HEK293 (cell line): ENCODE measurements around the gene TNFAIP8.
A peak's percentile ranks its signal among the peaks of the same experiment; 100 is the strongest.

Source experiments
- CTCF ChIA-PET: fragments of 350-600 bp; formaldehyde crosslinking; extraction: SDS; loops from one replicate; lab custom pipeline; 2021; ENCODE audit warnings: antibody characterized with exemption; lab: Yijun Ruan, JAX
- POLR2A ChIA-PET: fragments of 300-600 bp; formaldehyde crosslinking; extraction: SDS; loops from one replicate; lab custom pipeline; 2020; ENCODE audit warnings: antibody characterized with exemption, inconsistent platforms; lab: Yijun Ruan, JAX
- H3K27ac ChIP-seq: fragments of 200-500 bp; sonication (Bioruptor generic); 2 replicates; pipeline ENCODE4 v1.5.1; 2014; ENCODE audit warnings: low read depth, low read length, control low read depth, inconsistent platforms; ENCODE audit errors: extremely low read depth
- H3K36me3 ChIP-seq, 2 experiments: fragments of 200-500 bp in 1 of 2; sonication (Bioruptor generic) in 1 of 2; 1 replicate in 1 of 2; 2 replicates in 1 of 2; pipeline ENCODE4 v1.5.1; 2014 to 2017; ENCODE audit warnings: inconsistent platforms in 2 of 2, low read length in 2 of 2; ENCODE audit not compliant: control insufficient read depth in 2 of 2, insufficient read depth in 1 of 2
- H3K4me1 ChIP-seq: fragments of 200-500 bp; sonication (Bioruptor generic); 2 replicates; pipeline ENCODE4 v1.5.1; 2014; ENCODE audit warnings: mild to moderate bottlenecking, low read length, inconsistent platforms; ENCODE audit not compliant: control insufficient read depth, insufficient read depth
- H3K4me3 ChIP-seq: 2 replicates; pipeline ENCODE4 v1.5.1; 2011; ENCODE audit warnings: low read depth, mild to moderate bottlenecking, control low read depth, low read length, moderate library complexity
- H3K9me3 ChIP-seq: fragments of 200-500 bp; sonication (Bioruptor generic); 2 replicates; pipeline ENCODE4 v1.5.1; 2014; ENCODE audit warnings: low read depth, low read length, inconsistent platforms; ENCODE audit not compliant: control insufficient read depth, insufficient read depth
- ATF2 ChIP-seq: fragments of 450-650 bp; formaldehyde crosslinking; IDR thresholded peaks from 2 replicates; pipeline ENCODE4 v1.5.1; 2016; ENCODE audit warnings: missing biosample characterization, missing genetic modification characterization, low read depth
- KLF10 ChIP-seq: fragments of 450-650 bp; IDR thresholded peaks from 2 replicates; pipeline ENCODE4 v1.5.1; 2018; ENCODE audit warnings: missing biosample characterization, mild to moderate bottlenecking, missing genetic modification characterization
- MYNN ChIP-seq: fragments of 450-650 bp; formaldehyde crosslinking; IDR thresholded peaks from 2 replicates; pipeline ENCODE4 v1.5.1; 2016; ENCODE audit warnings: missing biosample characterization, missing genetic modification characterization, borderline replicate concordance
- PBX3 ChIP-seq: sonication (generic); formaldehyde crosslinking; IDR thresholded peaks from 2 replicates; pipeline ENCODE4 v1.8.1; 2022; ENCODE audit warnings: mild to moderate bottlenecking, moderate library complexity, missing genetic modification reagents
- ZBTB1 ChIP-seq: fragments of 450-650 bp; formaldehyde crosslinking; IDR thresholded peaks from 2 replicates; pipeline ENCODE4 v1.5.1; 2016; ENCODE audit warnings: missing biosample characterization, missing genetic modification characterization
- ZNF114 ChIP-seq: fragments of 450-650 bp; formaldehyde crosslinking; IDR thresholded peaks from 2 replicates; pipeline ENCODE4 v1.5.0; 2017; ENCODE audit warnings: missing biosample characterization, missing genetic modification characterization
- ZNF121 ChIP-seq: fragments of 450-650 bp; formaldehyde crosslinking; IDR thresholded peaks from 2 replicates; pipeline ENCODE4 v1.5.1; 2016; ENCODE audit warnings: missing biosample characterization, missing genetic modification characterization
- ZNF138 ChIP-seq: fragments of 450-650 bp; formaldehyde crosslinking; IDR thresholded peaks from 2 replicates; pipeline ENCODE4 v1.5.1; 2016; ENCODE audit warnings: missing biosample characterization, missing genetic modification characterization, borderline replicate concordance
- ZNF184 ChIP-seq: fragments of 450-650 bp; IDR thresholded peaks from 2 replicates; pipeline ENCODE4 v1.5.1; 2018; ENCODE audit warnings: missing biosample characterization, mild to moderate bottlenecking, missing genetic modification characterization
- ZNF266 ChIP-seq: fragments of 450-650 bp; formaldehyde crosslinking; IDR thresholded peaks from 2 replicates; pipeline ENCODE4 v1.5.1; 2016; ENCODE audit warnings: missing biosample characterization, missing genetic modification characterization, low read depth
- ZNF280D ChIP-seq: fragments of 450-650 bp; formaldehyde crosslinking; IDR thresholded peaks from 2 replicates; pipeline ENCODE4 v1.5.1; 2016; ENCODE audit warnings: missing biosample characterization, missing genetic modification characterization
- ZNF324 ChIP-seq: fragments of 450-650 bp; formaldehyde crosslinking; IDR thresholded peaks from 2 replicates; pipeline ENCODE4 v1.5.1; 2016; ENCODE audit warnings: missing biosample characterization, missing genetic modification characterization
- ZNF660 ChIP-seq: fragments of 450-650 bp; IDR thresholded peaks from 2 replicates; pipeline ENCODE4 v1.5.1; 2018; ENCODE audit warnings: missing biosample characterization, mild to moderate bottlenecking, missing genetic modification characterization
- ZNF747 ChIP-seq: fragments of 450-650 bp; formaldehyde crosslinking; IDR thresholded peaks from 2 replicates; pipeline ENCODE4 v1.5.1; 2016; ENCODE audit warnings: missing biosample characterization, missing genetic modification characterization
- ZNF777 ChIP-seq: fragments of 450-650 bp; formaldehyde crosslinking; IDR thresholded peaks from 2 replicates; pipeline ENCODE4 v1.5.1; 2017; ENCODE audit warnings: missing biosample characterization, missing genetic modification characterization, borderline replicate concordance
- ZNF791 ChIP-seq: fragments of 450-650 bp; formaldehyde crosslinking; IDR thresholded peaks from 2 replicates; pipeline ENCODE4 v1.5.1; 2016; ENCODE audit warnings: missing biosample characterization, missing genetic modification characterization
- ZSCAN5A ChIP-seq: fragments of 450-650 bp; formaldehyde crosslinking; IDR thresholded peaks from 2 replicates; pipeline ENCODE4 v1.5.1; 2016; ENCODE audit warnings: missing biosample characterization, missing genetic modification characterization

Gene TNFAIP8

GRCh38 chr5:119374901-119375300 lies 19.1 kb downstream of the TNFAIP8 start:
- Histone ChIP-seq H3K4me1 (no peaks in the 10 kb centered on the region), H3K9me3 (no peaks in the 10 kb centered on the region), H3K4me3 (no peak overlapping the region), H3K27ac (no peak overlapping the region), H3K36me3 (no peaks in the 10 kb centered on the region)
- ChIA-PET CTCF (no interaction called here), POLR2A (no interaction called here)
- TF ChIP-seq PBX3 (CRISPR knock-in tag) (no peak), ZNF138 (tag by site-specific recombination) (no peak), ZNF184 (tag by site-specific recombination) (no peak), ZNF747 (tag by site-specific recombination) (no peak), KLF10 (no peak), ATF2 (tag by site-specific recombination) (no peak), ZNF660 (tag by site-specific recombination) (no peak), ZNF324 (tag by site-specific recombination) (no peak), ZNF791 (no peak), ZNF266 (tag by site-specific recombination) (no peak), ZNF777 (tag by site-specific recombination) (no peak), ZNF114 (tag by site-specific recombination) (no peak)

- H3K4me3 ChIP-seq: no peak overlapping the region
- TF ChIP-seq ZNF280D (tag by site-specific recombination): no peak
- peak; percentile 80 for TF ChIP-seq ZNF121 (tag by site-specific recombination)
- TF ChIP-seq, all 188 proteins: peak for 1
- ChIA-PET CTCF (no interaction called here), POLR2A (no interaction called here)
- H3K4me1 ChIP-seq: no peaks in the 10 kb centered on the region
- no peaks in the 10 kb centered on the region for H3K9me3 ChIP-seq
- H3K36me3 ChIP-seq: no peaks in the 10 kb centered on the region
- no peak overlapping the region for H3K27ac ChIP-seq
These were observed 21.2 kb downstream of the TNFAIP8 start for GRCh38 chr5:119377066-119377465.

- H3K4me3 ChIP-seq: no peak overlapping the region
- H3K9me3 ChIP-seq: no peaks in the 10 kb centered on the region
- TF ChIP-seq MYNN (no peak), ZSCAN5A (tag by site-specific recombination) (no peak), ZNF121 (tag by site-specific recombination) (no peak), ZBTB1 (no peak)
- ChIA-PET POLR2A (interaction anchor here (0.6 kb wide), 1 partner anchor 18 kb away, joined by 5 read pairs; no protein-coding TSS in a partner anchor), CTCF (interaction anchor here (1.6 to 1.9 kb wide), 2 partner anchors 8 to 34 kb away, joined by 3 to 9 read pairs; no protein-coding TSS in a partner anchor)
- H3K27ac ChIP-seq: no peak overlapping the region
- H3K36me3 ChIP-seq: no peaks in the 10 kb centered on the region
- peaks cover 2% of the 10 kb centered on the region; the same call in 1 of the 2 replicates for H3K4me1 ChIP-seq
These were observed 22.4 kb downstream of the TNFAIP8 start for GRCh38 chr5:119378075-119378700.
